ENCODE measurements around the gene CHCHD6. TPM values are rescaled to one million over a fixed set of nuclear protein-coding genes. Genes with fewer than 3 reads are reported as not detected.

Gene CHCHD6
- total RNA-seq, 6 experiments from 2014 or later: 1.7 to 5.3 (median 4.2) TPM

- intact Hi-C loops (cut with DNase I): no loop called here
- no peaks in the 10 kb centered on the region for H3K36me3 ChIP-seq
Measured at GRCh38 chr3:126995254-126995780, 291.3 kb downstream of the CHCHD6 start.

GRCh38 chr3:126995926-126996512, 292.0 kb downstream of the CHCHD6 start:
- ATAC-seq: no peak
- intact Hi-C loops (cut with DNase I): no loop called here
- DNase-seq: no peak
- Histone ChIP-seq H3K9me3 (no peaks in the 10 kb centered on the region), H3K27me3 (no peaks in the 10 kb centered on the region), H3K36me3 (no peaks in the 10 kb centered on the region), H3K27ac (no peak overlapping the region), H3K4me1 (no peaks in the 10 kb centered on the region), H3K4me3 (no peak overlapping the region)
- TF ChIP-seq POLR2A (IDR thresholded peaks at IDR 0.05) (no peak), CTCF (IDR thresholded peaks at IDR 0.05) (no peak)
- no CpG with 5 or more reads among the region's 11 CpGs for WGBS (ENCODE audit: insufficient coverage, low coverage, low lambda C conversion rate, missing lambda C conversion rate)

More at GRCh38 chr3:126995254-126995780, 291.3 kb downstream of the CHCHD6 start:
- Histone ChIP-seq H3K27ac (no peak overlapping the region), H3K4me1 (no peaks in the 10 kb centered on the region), H3K4me3 (no peak overlapping the region), H3K27me3 (no peaks in the 10 kb centered on the region), H3K9me3 (no peaks in the 10 kb centered on the region)
- DNase-seq: no peak
- TF ChIP-seq POLR2A (IDR thresholded peaks at IDR 0.05): no peak
- no peak for TF ChIP-seq CTCF (IDR thresholded peaks at IDR 0.05)
- 97% methylated on average over 5 of the region's 12 CpGs for WGBS (ENCODE audit: insufficient coverage, low coverage, low lambda C conversion rate, missing lambda C conversion rate)
- no peak for ATAC-seq

- no CpG with 5 or more reads among the region's 7 CpGs for WGBS (ENCODE audit: insufficient coverage, low coverage, low lambda C conversion rate, missing lambda C conversion rate)
- TF ChIP-seq POLR2A (IDR thresholded peaks at IDR 0.05) (no peak), CTCF (IDR thresholded peaks at IDR 0.05) (no peak)
- ATAC-seq: no peak
- no peak for DNase-seq
- Histone ChIP-seq H3K4me1 (no peaks in the 10 kb centered on the region), H3K4me3 (no peak overlapping the region), H3K27ac (no peak overlapping the region), H3K9me3 (no peaks in the 10 kb centered on the region), H3K27me3 (no peaks in the 10 kb centered on the region), H3K36me3 (no peaks in the 10 kb centered on the region)
- intact Hi-C loops (cut with DNase I): no loop called here
Measured at GRCh38 chr3:126996905-126997304, 292.9 kb downstream of the CHCHD6 start.

- intact Hi-C loops (cut with DNase I): no loop called here
- Histone ChIP-seq H3K4me1 (no peaks in the 10 kb centered on the region), H3K4me3 (no peak overlapping the region), H3K27ac (no peak overlapping the region), H3K9me3 (no peaks in the 10 kb centered on the region), H3K36me3 (no peaks in the 10 kb centered on the region), H3K27me3 (no peaks in the 10 kb centered on the region)
- DNase-seq (no peak), ATAC-seq (no peak)
- 80% methylated on average over 1 of the region's 19 CpGs for WGBS (ENCODE audit: insufficient coverage, low coverage, low lambda C conversion rate, missing lambda C conversion rate)
- no peak for TF ChIP-seq POLR2A (IDR thresholded peaks at IDR 0.05)
- TF ChIP-seq CTCF (IDR thresholded peaks at IDR 0.05): no peak
Measured at GRCh38 chr3:126997455-126998038, 293.5 kb downstream of the CHCHD6 start.

Measured in right lobe of liver (tissue), 6 donors.